Amygdala (tissue), 56 donors: Measurements from ENCODE around the gene ZNF581.

ENCODE experiments used
- DNase-seq, 56 donors: peaks; one replicate each; lab custom pipeline; 2025; lab: John Stamatoyannopoulos, UW

ZNF581 gene

DNA sequence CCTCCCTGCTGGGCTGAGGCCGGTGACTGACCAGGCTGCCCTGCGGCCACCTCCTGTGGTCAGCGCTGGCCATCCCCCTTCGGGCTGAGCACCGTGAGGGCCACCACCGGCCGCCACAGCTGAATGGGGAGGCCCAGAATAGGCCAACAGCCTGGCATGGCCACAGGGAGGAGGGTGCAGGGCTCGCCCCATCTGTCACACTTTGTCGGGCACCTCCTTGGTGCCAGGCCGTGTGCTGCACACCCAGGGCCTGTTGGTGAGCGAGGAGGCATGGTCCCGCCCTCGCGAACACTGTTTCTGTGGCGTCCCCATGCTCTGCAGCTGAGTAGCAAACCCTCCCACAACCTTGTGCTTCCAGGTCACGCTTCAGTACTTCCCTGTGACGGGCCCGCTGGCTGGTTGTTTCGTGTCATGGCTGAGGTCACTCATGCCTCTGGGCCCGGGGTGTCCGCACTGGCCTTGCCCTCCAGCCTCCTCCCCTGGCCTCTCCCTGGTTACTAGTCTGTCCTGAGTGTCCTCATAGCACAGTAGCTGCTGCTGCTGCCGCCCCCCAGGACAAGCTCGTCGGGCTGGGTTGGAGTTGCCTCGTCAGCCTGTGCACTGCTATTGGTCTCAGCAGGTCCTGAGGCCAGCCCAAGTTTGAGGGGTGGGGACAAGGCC, 46.8 kb downstream of the ZNF581 start:
- DNase-seq: no peak

DNA sequence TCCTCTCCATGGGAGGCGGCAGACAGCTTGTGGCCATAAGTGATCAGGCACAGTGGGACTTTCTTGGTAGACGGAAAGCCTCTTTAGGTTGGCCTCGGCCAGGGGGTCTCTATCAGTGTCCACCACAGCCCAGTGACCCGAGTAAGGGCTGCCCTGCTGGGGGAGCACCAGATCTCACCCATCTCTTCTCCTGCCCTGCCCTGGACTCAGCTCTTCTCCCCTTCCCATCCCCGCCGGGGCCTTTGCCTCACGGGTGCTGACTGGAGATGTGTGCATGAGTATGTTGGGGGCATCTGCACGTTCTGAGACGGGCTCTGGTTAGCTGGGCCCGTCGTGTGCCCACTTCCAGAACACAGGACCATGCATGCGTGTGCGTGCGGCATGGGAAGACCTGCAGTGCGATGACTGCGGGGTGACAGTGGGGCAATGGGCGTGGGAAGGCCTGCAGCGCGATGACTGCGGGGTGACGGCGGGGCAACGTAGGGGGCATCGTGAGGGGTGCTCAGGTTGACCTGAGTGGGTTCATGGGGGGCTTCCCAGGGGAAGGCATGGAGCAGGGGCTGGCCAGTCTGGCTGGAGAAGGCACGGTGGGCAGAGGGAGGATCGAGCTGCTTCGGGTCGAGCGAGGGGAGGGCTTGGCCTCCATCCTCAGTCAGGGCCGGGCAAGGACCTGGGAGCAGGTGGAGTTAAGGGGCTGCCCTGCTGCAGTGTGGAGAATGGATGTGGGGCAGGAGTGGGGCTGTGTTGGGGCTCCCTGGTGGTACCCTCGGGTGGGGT, 47.5 kb downstream of the ZNF581 start:
- no peak for DNase-seq

DNA sequence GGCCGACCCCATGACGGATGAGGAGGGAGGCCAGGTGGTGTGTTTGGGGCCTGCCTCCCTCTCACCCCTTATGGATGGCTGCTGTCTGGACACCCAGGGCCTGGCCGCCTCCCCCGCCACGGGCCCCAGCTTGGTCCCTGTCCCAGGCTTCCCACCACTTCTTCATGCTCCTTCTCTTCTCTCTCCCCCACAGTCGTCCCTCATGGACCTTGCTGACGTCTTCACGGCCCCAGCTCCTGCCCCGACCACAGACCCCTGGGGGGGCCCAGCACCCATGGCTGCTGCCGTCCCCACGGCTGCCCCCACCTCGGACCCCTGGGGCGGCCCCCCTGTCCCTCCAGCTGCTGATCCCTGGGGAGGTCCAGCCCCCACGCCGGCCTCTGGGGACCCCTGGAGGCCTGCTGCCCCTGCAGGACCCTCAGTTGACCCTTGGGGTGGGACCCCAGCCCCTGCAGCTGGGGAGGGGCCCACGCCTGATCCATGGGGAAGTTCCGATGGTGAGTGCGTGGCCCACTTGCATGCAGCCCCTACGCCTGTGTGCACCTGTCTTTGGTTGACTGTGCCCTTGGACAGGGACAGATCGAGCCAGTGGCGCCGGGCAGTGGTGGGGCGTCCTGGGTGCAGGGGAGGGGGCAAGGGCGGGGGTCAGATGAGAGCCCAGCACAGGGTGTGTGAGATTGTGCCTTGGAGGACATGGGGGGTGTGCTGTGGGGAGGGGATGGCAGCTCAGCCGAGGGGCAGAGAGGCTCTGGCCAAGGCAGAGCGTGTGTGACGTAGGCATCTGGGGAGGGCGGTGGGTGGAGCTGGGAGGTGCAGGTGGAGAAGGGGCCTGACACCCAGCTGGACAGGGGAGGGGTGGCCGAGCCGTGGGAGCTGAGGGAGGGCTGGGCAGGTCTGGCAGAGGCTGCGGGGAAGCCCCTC, 48.4 kb downstream of the ZNF581 start:
- DNase-seq: no peak

DNA sequence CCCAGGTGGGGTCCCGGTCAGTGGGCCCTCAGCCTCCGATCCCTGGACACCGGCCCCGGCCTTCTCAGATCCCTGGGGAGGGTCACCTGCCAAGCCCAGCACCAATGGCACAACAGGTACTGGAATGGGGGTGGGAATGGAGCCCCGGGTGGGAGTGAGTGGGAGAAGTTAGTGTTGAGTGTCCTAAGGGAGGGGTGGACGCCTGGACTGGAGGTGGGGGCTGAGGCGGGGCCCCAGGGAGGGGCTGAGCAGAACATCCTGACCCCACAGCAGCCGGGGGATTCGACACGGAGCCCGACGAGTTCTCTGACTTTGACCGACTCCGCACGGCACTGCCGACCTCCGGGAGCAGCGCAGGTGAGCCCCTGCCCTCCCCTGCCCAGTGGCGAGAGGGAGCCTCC, 49.2 kb downstream of the ZNF581 start:
- no peak for DNase-seq

DNA sequence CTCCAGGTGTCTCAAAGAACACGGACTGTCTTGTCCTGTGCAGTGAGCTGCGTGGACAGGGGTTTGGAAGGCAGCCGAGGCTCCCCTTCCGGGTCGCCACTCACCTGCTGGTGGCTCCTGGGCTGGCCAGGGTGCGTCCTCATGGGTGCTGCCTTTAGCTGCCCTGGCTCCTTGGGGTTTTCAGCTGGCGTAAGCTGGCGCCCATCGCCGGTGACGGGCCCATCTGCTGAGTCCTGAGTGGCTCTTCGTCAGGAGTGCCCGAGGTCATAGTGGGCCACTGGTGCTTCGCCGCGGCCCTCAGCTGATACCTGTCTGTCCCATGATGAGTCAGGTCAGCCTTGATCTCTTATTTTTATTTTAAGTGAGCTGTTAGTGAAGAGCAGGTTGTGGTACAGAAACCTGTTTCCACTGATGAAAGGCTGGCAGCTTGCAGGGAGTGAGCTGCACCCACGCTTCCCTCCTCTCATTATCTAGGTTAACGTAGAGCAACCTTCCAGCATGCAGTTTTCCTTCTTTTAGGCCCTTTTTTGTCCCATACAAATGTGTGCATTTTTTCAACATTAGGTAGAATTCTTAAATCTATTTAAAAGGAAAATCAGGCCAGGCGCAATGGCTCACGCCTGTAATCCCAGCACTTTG, 50.0 kb downstream of the ZNF581 start:
- DNase-seq: no peak

DNA sequence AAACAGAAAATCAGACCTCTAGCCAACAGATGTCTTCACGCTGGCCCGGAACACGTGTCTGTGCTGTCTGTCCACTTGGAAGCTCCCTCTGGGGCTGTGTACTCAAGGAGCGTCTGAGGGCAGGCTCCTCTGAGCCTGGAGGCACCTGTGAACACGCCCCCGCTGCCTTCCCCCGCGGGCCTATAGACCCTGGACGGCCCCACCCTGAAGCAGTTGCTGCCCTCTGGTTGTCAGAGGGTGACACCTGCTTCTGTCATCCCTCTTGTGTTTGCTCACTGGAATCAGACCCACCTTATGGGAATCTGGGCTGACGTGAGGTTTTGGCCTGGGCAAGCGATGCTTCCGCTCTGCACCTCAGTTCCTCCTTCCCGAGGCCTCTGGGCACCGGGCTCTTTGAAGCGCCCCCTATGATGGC, 50.8 kb downstream of the ZNF581 start:
- DNase-seq: no peak

DNA sequence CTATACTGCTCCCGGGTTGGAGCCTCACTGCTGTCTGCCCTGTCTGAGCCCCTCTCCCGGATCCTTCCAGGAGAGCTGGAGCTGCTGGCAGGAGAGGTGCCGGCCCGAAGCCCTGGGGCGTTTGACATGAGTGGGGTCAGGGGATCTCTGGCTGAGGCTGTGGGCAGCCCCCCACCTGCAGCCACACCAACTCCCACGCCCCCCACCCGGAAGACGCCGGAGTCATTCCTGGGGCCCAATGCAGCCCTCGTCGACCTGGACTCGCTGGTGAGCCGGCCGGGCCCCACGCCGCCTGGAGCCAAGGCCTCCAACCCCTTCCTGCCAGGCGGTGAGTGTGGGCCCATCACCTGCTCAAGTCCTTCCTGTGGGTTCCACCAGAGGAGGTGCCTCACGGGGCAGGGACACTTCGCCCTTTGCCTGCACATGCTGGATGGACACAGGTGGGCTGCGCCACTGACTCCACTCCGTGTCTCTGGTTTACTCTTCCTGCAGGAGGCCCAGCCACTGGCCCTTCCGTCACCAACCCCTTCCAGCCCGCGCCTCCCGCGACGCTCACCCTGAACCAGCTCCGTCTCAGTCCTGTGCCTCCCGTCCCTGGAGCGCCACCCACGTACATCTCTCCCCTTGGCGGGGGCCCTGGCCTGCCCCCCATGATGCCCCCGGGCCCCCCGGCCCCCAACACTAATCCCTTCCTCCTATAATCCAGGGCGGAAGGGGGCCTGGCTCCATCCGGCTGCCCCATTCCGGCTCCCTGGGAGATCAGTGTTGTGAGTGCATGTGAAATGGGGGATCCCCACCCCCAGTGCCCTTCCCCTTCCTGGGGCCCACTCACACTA, 51.4 kb downstream of the ZNF581 start:
- no peak for DNase-seq
